GM21526 (cell line): ENCODE measurements around the gene RNU1-2.
"Not testable (repeated sequence)": the region's sequence is repeated elsewhere in the genome, so short reads cannot be mapped to it uniquely, and the experiment has no call there.

Source experiments
- ATAC-seq: cut with Tn5 transposase; IDR thresholded peaks from one replicate; pipeline ENCODE4 v1.9.1; 2021; ENCODE audit warnings: moderate library complexity; ENCODE audit not compliant: unreplicated experiment, low FRiP score

The RNU1-2 gene

GRCh38 chr1:16924216-16924918 is 28.6 kb downstream of the RNU1-2 start:
- ATAC-seq: no peak

GRCh38 chr1:16924919-16925477 is 29.2 kb downstream of the RNU1-2 start:
- ATAC-seq: no peak

- no peak for ATAC-seq
Observed at GRCh38 chr1:16925635-16926490, 30.1 kb downstream of the RNU1-2 start.

- no peak for ATAC-seq
Observed at GRCh38 chr1:16926491-16927073, 30.8 kb downstream of the RNU1-2 start.

GRCh38 chr1:16927256-16927655 is 31.5 kb downstream of the RNU1-2 start:
- ATAC-seq: no peak

GRCh38 chr1:16927711-16928485 is 32.1 kb downstream of the RNU1-2 start:
- ATAC-seq: no peak

GRCh38 chr1:16929146-16930041 is 33.6 kb downstream of the RNU1-2 start:
- not testable (repeated sequence) for ATAC-seq

- not testable (repeated sequence) for ATAC-seq
Observed at GRCh38 chr1:16931206-16931934, 35.6 kb downstream of the RNU1-2 start.

GRCh38 chr1:16933945-16934344 is 38.2 kb downstream of the RNU1-2 start:
- ATAC-seq: not testable (repeated sequence)

- not testable (repeated sequence) for ATAC-seq
Observed at GRCh38 chr1:16936580-16936979, 40.8 kb downstream of the RNU1-2 start.

- ATAC-seq: no peak
Observed at GRCh38 chr1:16938351-16939321, 42.9 kb downstream of the RNU1-2 start.

- not testable (repeated sequence) for ATAC-seq
Observed at GRCh38 chr1:16939386-16940180, 43.8 kb downstream of the RNU1-2 start.

- no peak for ATAC-seq
Observed at GRCh38 chr1:16944038-16944437, 48.3 kb downstream of the RNU1-2 start.

- not testable (repeated sequence) for ATAC-seq
Observed at GRCh38 chr1:16945512-16945911, 49.7 kb downstream of the RNU1-2 start.
